WTC11 (cell line): ENCODE data around the gene DCP1A.
"Not testable (repeated sequence)": the region's sequence is repeated elsewhere in the genome, so short reads cannot be mapped to it uniquely, and the experiment has no call there.

Experiments
- ATF1 ChIP-seq: sonication (generic); formaldehyde crosslinking; IDR thresholded peaks from 2 replicates; pipeline ENCODE4 v1.8.1; 2023; ENCODE audit warnings: mild to moderate bottlenecking, moderate library complexity, missing genetic modification reagents
- CREB1 ChIP-seq: sonication (generic); formaldehyde crosslinking; IDR thresholded peaks from 2 replicates; pipeline ENCODE4 v1.8.0; 2023; ENCODE audit warnings: mild to moderate bottlenecking, missing genetic modification reagents
- FOXJ3 ChIP-seq: sonication (generic); formaldehyde crosslinking; IDR thresholded peaks from 2 replicates; pipeline ENCODE4 v1.9.0; 2021; ENCODE audit warnings: missing genetic modification reagents, mild to moderate bottlenecking, borderline replicate concordance
- TF ChIP-seq, protein P1 (sequence below): fragments of 200-600 bp; IDR thresholded peaks from 2 replicates; pipeline ENCODE4 v1.8.0; 2022; ENCODE audit warnings: antibody characterized with exemption
- TF ChIP-seq, protein P2 (sequence below): sonication (generic); formaldehyde crosslinking; IDR thresholded peaks from 2 replicates; pipeline ENCODE4 v1.8.0; 2022; ENCODE audit warnings: mild to moderate bottlenecking, missing genetic modification reagents
- TF ChIP-seq, protein P3 (sequence below): sonication (generic); formaldehyde crosslinking; IDR thresholded peaks from 2 replicates; pipeline ENCODE4 v1.8.1; 2023; ENCODE audit warnings: mild to moderate bottlenecking, missing genetic modification reagents, moderate library complexity
- TF ChIP-seq, protein P4 (sequence below): sonication (generic); formaldehyde crosslinking; IDR thresholded peaks from 2 replicates; pipeline ENCODE4 v1.8.1; 2023; ENCODE audit warnings: mild to moderate bottlenecking, missing genetic modification reagents

DNA sequence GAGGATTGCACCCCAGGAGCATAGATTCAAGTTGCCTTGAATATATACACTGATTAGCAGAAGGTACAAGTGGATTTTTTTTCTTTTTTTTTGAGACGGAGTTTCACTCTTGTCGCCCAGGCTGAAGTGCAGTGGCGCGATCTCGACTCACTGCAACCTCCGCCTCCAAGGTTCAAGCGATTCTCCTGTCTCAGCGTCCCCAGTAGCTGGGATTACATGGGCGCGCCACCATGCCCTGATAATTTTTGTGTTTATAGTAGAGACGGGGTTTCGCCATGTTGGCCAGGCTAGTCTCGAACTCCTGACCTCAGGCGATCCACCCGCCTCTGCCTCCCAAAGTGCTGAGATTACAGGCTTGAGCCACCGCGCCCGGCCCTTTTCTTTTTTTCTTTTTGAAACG, 775 bp upstream of the DCP1A start:
- TF ChIP-seq ATF1, FOXJ3, CREB1 (CRISPR knock-in tag): not testable (repeated sequence)
- TF ChIP-seq, protein P1, sequence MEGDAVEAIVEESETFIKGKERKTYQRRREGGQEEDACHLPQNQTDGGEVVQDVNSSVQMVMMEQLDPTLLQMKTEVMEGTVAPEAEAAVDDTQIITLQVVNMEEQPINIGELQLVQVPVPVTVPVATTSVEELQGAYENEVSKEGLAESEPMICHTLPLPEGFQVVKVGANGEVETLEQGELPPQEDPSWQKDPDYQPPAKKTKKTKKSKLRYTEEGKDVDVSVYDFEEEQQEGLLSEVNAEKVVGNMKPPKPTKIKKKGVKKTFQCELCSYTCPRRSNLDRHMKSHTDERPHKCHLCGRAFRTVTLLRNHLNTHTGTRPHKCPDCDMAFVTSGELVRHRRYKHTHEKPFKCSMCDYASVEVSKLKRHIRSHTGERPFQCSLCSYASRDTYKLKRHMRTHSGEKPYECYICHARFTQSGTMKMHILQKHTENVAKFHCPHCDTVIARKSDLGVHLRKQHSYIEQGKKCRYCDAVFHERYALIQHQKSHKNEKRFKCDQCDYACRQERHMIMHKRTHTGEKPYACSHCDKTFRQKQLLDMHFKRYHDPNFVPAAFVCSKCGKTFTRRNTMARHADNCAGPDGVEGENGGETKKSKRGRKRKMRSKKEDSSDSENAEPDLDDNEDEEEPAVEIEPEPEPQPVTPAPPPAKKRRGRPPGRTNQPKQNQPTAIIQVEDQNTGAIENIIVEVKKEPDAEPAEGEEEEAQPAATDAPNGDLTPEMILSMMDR, result not testable (repeated sequence)
- TF ChIP-seq, protein P2, sequence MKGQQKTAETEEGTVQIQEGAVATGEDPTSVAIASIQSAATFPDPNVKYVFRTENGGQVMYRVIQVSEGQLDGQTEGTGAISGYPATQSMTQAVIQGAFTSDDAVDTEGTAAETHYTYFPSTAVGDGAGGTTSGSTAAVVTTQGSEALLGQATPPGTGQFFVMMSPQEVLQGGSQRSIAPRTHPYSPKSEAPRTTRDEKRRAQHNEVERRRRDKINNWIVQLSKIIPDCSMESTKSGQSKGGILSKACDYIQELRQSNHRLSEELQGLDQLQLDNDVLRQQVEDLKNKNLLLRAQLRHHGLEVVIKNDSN, result not testable (repeated sequence)
- TF ChIP-seq, protein P3, sequence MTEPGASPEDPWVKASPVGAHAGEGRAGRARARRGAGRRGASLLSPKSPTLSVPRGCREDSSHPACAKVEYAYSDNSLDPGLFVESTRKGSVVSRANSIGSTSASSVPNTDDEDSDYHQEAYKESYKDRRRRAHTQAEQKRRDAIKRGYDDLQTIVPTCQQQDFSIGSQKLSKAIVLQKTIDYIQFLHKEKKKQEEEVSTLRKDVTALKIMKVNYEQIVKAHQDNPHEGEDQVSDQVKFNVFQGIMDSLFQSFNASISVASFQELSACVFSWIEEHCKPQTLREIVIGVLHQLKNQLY (CRISPR knock-in tag), result not testable (repeated sequence)
- TF ChIP-seq, protein P4, sequence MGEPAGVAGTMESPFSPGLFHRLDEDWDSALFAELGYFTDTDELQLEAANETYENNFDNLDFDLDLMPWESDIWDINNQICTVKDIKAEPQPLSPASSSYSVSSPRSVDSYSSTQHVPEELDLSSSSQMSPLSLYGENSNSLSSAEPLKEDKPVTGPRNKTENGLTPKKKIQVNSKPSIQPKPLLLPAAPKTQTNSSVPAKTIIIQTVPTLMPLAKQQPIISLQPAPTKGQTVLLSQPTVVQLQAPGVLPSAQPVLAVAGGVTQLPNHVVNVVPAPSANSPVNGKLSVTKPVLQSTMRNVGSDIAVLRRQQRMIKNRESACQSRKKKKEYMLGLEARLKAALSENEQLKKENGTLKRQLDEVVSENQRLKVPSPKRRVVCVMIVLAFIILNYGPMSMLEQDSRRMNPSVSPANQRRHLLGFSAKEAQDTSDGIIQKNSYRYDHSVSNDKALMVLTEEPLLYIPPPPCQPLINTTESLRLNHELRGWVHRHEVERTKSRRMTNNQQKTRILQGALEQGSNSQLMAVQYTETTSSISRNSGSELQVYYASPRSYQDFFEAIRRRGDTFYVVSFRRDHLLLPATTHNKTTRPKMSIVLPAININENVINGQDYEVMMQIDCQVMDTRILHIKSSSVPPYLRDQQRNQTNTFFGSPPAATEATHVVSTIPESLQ (CRISPR knock-in tag), result not testable (repeated sequence)
